Measurements from ENCODE around the gene MYO18A.

The MYO18A gene

GRCh38 chr17:29190592-29191207 is 10.5 kb upstream of the MYO18A start:
- no peak overlapping the region for H3K4me3 ChIP-seq (ENCODE audit: low read depth, low read length)
- TF ChIP-seq, protein P1, sequence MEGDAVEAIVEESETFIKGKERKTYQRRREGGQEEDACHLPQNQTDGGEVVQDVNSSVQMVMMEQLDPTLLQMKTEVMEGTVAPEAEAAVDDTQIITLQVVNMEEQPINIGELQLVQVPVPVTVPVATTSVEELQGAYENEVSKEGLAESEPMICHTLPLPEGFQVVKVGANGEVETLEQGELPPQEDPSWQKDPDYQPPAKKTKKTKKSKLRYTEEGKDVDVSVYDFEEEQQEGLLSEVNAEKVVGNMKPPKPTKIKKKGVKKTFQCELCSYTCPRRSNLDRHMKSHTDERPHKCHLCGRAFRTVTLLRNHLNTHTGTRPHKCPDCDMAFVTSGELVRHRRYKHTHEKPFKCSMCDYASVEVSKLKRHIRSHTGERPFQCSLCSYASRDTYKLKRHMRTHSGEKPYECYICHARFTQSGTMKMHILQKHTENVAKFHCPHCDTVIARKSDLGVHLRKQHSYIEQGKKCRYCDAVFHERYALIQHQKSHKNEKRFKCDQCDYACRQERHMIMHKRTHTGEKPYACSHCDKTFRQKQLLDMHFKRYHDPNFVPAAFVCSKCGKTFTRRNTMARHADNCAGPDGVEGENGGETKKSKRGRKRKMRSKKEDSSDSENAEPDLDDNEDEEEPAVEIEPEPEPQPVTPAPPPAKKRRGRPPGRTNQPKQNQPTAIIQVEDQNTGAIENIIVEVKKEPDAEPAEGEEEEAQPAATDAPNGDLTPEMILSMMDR (IDR thresholded peaks at IDR 0.05; ENCODE audit: borderline replicate concordance, insufficient read depth, low read depth, low read length) = no peak

DNA sequence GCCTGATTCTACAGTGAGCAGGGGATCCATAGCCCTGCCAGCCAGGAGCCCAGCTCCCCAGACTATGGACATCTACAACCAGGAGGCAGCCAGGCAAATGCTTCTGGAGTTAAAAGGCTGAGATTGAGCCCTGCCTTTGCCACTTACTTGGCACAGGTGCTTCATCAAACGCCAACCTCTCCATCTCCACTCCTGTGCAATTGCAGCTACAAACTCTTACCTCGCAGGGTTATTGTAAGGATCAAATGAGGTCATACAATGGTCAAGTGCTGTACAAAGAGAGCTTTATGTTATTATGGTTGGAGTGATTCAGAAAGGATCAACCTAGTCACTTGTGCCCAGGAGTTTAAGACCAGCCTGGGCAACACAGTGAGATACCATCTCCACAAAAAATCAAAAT is 9.8 kb upstream of the MYO18A start:
- TF ChIP-seq, protein P1 (IDR thresholded peaks at IDR 0.05; ENCODE audit: borderline replicate concordance, insufficient read depth, low read depth, low read length) = no peak
- H3K4me3 ChIP-seq (ENCODE audit: low read depth, low read length) = no peak overlapping the region

- TF ChIP-seq, protein P1 (IDR thresholded peaks at IDR 0.05; ENCODE audit: borderline replicate concordance, insufficient read depth, low read depth, low read length) = no peak
- no peak overlapping the region for H3K4me3 ChIP-seq (ENCODE audit: low read depth, low read length)
Observed at GRCh38 chr17:29189355-29189754, 9.2 kb upstream of the MYO18A start.

GRCh38 chr17:29181226-29181625 is 1.0 kb upstream of the MYO18A start:
- no peak overlapping the region for H3K4me3 ChIP-seq (ENCODE audit: low read depth, low read length)
- TF ChIP-seq, protein P1 (IDR thresholded peaks at IDR 0.05; ENCODE audit: borderline replicate concordance, insufficient read depth, low read depth, low read length) = no peak

- TF ChIP-seq, protein P1 (IDR thresholded peaks at IDR 0.05; ENCODE audit: borderline replicate concordance, insufficient read depth, low read depth, low read length) = no peak
- H3K4me3 ChIP-seq (ENCODE audit: low read depth, low read length) = no peak overlapping the region
Observed at GRCh38 chr17:29180788-29181160, 576 bp upstream of the MYO18A start.

DNA sequence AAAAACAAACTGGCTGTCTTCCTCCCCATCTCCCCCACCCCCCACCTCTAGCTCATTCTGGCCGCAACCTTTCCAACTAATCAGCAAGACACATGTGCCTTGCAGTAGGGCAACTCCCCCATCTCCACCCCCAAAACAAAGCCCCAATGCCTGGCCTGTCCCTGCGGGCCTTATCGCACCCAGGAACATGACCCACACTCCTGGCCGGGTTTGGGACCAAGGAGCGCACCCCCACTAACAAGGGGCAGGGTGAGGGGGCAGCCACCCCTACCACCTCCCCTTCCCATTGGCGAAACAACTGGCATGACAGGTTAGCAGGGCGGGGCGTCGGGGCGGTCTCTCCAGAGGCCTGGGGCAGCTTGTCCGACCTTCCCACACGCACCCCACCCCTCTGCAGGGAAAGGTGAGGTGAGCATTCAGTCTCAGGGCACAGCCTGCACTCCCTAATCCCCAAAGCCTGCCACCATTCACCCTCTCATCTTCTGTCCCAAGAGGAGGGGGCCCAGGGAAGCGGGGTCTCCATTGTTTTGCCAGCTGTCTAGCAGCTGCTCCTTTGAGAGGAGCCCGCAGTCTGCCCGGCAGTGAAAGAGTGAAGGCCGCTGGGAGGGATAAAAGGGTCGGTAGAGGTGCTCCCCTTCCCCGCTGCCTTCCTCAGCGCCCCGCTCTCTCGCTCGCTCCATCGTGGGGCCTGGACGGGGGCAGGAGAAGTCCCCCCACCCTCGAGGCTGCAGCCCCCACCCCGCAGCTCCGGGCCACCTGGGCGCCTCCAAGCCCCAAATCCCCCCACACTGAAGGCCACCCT is 765 bp downstream of the MYO18A start:
- TF ChIP-seq, protein P1 (IDR thresholded peaks at IDR 0.05; ENCODE audit: borderline replicate concordance, insufficient read depth, low read depth, low read length) = no peak
- H3K4me3 ChIP-seq (ENCODE audit: low read depth, low read length) = peak overlapping the region; percentile 36

- TF ChIP-seq, protein P1 (IDR thresholded peaks at IDR 0.05; ENCODE audit: borderline replicate concordance, insufficient read depth, low read depth, low read length) = no peak
- H3K4me3 ChIP-seq (ENCODE audit: low read depth, low read length) = no peak overlapping the region
Observed at GRCh38 chr17:29178750-29179231, 1.4 kb downstream of the MYO18A start.
